ENCODE measurements around the gene OR9A4. TPM values are rescaled to one million over a fixed set of nuclear protein-coding genes. Genes with fewer than 3 reads are reported as not detected.
"Not testable (repeated sequence)": the region's sequence is repeated elsewhere in the genome, so short reads cannot be mapped to it uniquely, and the experiment has no call there.

The OR9A4 gene
- total RNA-seq, 4 donors from 2014 or later, result 0.33 TPM; not detected in 3

DNA sequence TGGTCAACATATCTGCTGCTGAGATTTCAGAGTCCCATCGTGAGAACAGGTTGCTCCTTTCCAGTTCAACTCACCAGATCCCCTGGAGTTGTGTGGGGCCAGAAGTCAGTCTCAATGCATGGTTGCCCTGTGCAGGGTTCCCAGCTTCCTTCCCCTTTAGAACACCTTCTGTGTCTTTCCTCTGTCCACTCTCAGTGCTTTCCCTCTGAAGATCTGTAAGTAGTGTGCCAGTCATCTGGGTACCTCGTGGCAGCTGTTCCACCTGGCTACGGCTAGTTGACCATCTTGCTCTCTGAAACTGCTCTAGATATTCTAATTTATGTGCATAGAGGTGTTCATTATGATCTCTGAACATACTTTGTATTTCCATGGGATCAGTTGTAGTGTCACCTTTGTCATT lies 38.8 kb upstream of the OR9A4 start:
- peaks cover 0 to 6% (median 0%) of the 10 kb centered on the region in 4 donors for H3K9me3 ChIP-seq
- intact Hi-C loops (cut with DNase I), result no loop called here
- no peak for DNase-seq (ENCODE audit: extremely low spot score)
- H3K4me3 ChIP-seq, result no peak overlapping the region
- 88% methylated on average over 3 of the region's 3 CpGs for WGBS
- H3K27ac ChIP-seq (replicated peaks in 1 of 4), result no peak overlapping the region
- H3K36me3 ChIP-seq, result no peaks in the 10 kb centered on the region
- H3K4me1 ChIP-seq, result no peaks in the 10 kb centered on the region
- TF ChIP-seq EP300 (IDR thresholded peaks at IDR 0.05) (no peak), POLR2AphosphoS5 (IDR thresholded peaks at IDR 0.05) (no peak), POLR2A (IDR thresholded peaks at IDR 0.05; ENCODE audit: low read depth) (no peak)
- TF ChIP-seq, protein P1, sequence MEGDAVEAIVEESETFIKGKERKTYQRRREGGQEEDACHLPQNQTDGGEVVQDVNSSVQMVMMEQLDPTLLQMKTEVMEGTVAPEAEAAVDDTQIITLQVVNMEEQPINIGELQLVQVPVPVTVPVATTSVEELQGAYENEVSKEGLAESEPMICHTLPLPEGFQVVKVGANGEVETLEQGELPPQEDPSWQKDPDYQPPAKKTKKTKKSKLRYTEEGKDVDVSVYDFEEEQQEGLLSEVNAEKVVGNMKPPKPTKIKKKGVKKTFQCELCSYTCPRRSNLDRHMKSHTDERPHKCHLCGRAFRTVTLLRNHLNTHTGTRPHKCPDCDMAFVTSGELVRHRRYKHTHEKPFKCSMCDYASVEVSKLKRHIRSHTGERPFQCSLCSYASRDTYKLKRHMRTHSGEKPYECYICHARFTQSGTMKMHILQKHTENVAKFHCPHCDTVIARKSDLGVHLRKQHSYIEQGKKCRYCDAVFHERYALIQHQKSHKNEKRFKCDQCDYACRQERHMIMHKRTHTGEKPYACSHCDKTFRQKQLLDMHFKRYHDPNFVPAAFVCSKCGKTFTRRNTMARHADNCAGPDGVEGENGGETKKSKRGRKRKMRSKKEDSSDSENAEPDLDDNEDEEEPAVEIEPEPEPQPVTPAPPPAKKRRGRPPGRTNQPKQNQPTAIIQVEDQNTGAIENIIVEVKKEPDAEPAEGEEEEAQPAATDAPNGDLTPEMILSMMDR (IDR thresholded peaks at IDR 0.05), result no peak
- no peaks in the 10 kb centered on the region for H3K27me3 ChIP-seq

DNA sequence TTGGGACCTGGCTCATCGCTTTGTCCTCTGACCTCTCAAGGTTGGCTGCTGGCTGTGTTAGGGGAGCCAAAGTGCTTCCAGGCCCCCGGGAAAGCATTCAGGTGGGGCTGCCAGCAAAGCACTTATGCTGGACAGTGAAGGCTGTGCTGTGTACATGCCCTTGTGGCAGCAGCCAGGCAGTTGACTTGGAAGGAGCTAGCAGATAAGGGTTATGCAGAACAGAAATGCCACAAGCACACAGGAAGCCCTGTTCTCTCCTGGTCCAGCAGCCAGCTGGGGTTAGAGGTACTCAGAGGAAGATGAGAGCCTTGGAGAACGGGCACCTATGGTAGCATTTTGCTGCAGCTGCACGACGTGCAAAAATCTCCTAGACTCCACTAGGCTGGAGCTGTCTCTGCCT lies 35.2 kb upstream of the OR9A4 start:
- WGBS, result 72% methylated on average over 5 of the region's 5 CpGs
- Histone ChIP-seq H3K4me3 (no peak overlapping the region), H3K4me1 (no peaks in the 10 kb centered on the region), H3K27ac (replicated peaks in 1 of 4) (no peak overlapping the region), H3K9me3 (peaks cover 0 to 6% (median 5%) of the 10 kb centered on the region in 4 donors), H3K27me3 (no peaks in the 10 kb centered on the region), H3K36me3 (no peaks in the 10 kb centered on the region)
- TF ChIP-seq EP300 (IDR thresholded peaks at IDR 0.05) (no peak), POLR2A (IDR thresholded peaks at IDR 0.05; ENCODE audit: low read depth) (no peak), POLR2AphosphoS5 (IDR thresholded peaks at IDR 0.05) (no peak)
- TF ChIP-seq, protein P1 (IDR thresholded peaks at IDR 0.05), result no peak
- intact Hi-C loops (cut with DNase I), result no loop called here
- no peak for DNase-seq (ENCODE audit: extremely low spot score)

DNA sequence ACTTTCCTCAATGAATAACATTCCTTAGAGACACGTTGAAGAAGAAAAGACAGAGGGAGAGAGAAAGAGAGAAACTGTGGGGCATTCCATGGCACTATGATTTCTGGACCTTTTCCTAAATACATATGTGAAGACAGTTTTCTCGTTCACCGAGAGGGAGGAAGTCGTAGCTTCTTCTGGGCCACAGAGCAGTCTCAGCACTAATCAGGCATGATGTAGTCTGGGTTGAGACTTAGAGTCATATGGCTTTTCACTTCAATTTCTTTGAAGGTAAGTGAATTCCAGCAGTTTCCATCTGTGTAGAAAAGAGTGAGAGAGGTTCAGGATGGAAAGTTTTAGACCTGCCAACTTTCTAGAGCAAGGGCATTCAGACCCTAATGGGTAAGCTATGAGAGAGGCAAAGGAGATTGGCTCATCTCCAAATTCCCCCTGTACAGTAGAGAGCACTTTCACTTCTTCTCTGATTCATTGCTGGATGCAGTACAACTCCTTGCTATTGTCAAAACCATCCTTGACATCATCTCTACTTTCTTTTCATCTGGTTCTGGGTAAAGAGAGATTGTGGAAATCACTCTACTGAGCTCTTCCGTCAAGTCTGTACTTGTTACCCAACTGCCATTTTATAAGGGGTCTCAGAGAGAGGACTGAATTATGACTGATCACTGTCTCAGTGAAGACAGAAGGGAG lies 31.5 kb upstream of the OR9A4 start:
- WGBS, result 81% methylated on average over 5 of the region's 5 CpGs
- intact Hi-C loops (cut with DNase I), result no loop called here
- Histone ChIP-seq H3K36me3 (no peaks in the 10 kb centered on the region), H3K9me3 (peaks cover 0 to 5% (median 2%) of the 10 kb centered on the region in 4 donors), H3K27ac (replicated peaks in 1 of 4) (no peak overlapping the region), H3K27me3 (no peaks in the 10 kb centered on the region), H3K4me1 (no peaks in the 10 kb centered on the region), H3K4me3 (no peak overlapping the region)
- DNase-seq (ENCODE audit: extremely low spot score), result no peak
- TF ChIP-seq EP300 (IDR thresholded peaks at IDR 0.05) (no peak), POLR2AphosphoS5 (IDR thresholded peaks at IDR 0.05) (no peak), POLR2A (IDR thresholded peaks at IDR 0.05; ENCODE audit: low read depth) (no peak)
- TF ChIP-seq, protein P1 (IDR thresholded peaks at IDR 0.05), result no peak

DNA sequence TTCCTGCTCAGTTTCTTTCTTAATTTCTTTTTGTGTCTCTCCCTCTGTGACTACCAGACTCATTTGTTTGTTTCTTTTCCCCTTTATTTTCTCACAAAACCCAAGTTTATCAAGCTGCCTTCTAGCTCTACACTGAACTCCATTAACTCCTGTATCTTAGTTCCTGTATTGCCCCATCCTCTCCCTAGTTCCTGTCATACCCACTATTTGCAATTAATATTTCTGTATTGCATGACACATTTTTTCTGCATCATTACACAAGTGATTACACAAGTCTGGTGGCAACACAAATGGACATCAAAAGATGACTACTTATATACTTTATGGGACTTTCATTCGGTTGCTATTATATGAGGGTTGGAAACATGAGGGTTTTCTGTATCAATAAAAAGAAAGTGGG lies 26.9 kb upstream of the OR9A4 start:
- WGBS, result 84% methylated on average over 1 of the region's 1 CpG
- Histone ChIP-seq H3K4me3 (no peak overlapping the region), H3K36me3 (no peaks in the 10 kb centered on the region), H3K27ac (replicated peaks in 1 of 4) (no peak overlapping the region), H3K4me1 (no peaks in the 10 kb centered on the region), H3K9me3 (peaks cover 0 to 7% (median 0%) of the 10 kb centered on the region in 4 donors), H3K27me3 (no peaks in the 10 kb centered on the region)
- TF ChIP-seq POLR2AphosphoS5 (IDR thresholded peaks at IDR 0.05), result no peak
- no peak for TF ChIP-seq EP300 (IDR thresholded peaks at IDR 0.05)
- TF ChIP-seq, protein P1 (IDR thresholded peaks at IDR 0.05), result no peak
- TF ChIP-seq POLR2A (IDR thresholded peaks at IDR 0.05; ENCODE audit: low read depth), result no peak
- intact Hi-C loops (cut with DNase I), result no loop called here
- DNase-seq (ENCODE audit: extremely low spot score), result no peak

DNA sequence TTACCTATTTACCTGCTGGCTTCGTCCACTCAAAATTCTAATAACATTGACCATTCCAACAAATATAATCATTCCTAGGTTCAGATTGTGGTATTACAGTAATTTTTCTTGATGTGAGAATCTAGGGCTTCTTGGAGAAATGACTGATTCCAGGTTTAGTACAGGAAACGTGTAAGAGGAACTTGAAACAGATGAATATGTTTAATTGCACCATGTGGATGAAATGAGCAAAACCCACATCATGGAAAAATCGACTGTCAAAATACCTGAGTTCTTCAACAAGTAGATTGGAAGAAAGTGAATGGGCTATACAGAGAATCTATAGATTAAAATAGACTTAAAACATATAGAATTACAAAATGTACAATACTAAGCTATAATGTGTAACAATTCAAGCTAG lies 24.9 kb upstream of the OR9A4 start:
- Histone ChIP-seq H3K4me3 (no peak overlapping the region), H3K27ac (replicated peaks in 1 of 4) (no peak overlapping the region), H3K36me3 (no peaks in the 10 kb centered on the region), H3K4me1 (no peaks in the 10 kb centered on the region), H3K9me3 (peaks cover 0 to 7% (median 0%) of the 10 kb centered on the region in 4 donors), H3K27me3 (no peaks in the 10 kb centered on the region)
- WGBS, result 68% methylated on average over 3 of the region's 3 CpGs
- no peak for DNase-seq (ENCODE audit: extremely low spot score)
- intact Hi-C loops (cut with DNase I), result no loop called here
- TF ChIP-seq, protein P1 (IDR thresholded peaks at IDR 0.05), result no peak
- TF ChIP-seq POLR2AphosphoS5 (IDR thresholded peaks at IDR 0.05) (no peak), EP300 (IDR thresholded peaks at IDR 0.05) (no peak), POLR2A (IDR thresholded peaks at IDR 0.05; ENCODE audit: low read depth) (no peak)

DNA sequence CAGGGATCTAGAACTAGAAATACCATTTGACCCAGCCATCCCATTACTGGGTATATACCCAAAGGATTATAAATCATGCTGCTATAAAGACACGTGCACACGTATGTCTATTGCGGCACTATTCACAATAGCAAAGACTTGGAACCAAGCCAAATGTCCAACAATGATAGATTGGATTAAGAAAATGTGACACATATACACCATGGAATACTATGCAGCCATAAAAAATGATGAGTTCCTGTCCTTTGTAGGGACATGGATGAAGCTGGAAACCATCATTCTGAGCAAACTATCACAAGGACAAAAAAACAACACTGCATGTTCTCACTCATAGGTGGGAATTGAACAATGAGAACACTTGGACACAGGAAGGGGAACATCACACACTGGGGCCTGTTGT lies 16.8 kb upstream of the OR9A4 start:
- intact Hi-C loops (cut with DNase I); H3K27ac ChIP-seq (replicated peaks in 1 of 4); H3K27me3 ChIP-seq; H3K9me3 ChIP-seq; DNase-seq (ENCODE audit: extremely low spot score); H3K4me3 ChIP-seq; H3K36me3 ChIP-seq; H3K4me1 ChIP-seq: not testable (repeated sequence)
- WGBS, result 89% methylated on average over 3 of the region's 3 CpGs
